Right hindlimb (tissue), 1 donor: ENCODE results near the gene TMEM45A.
"Not testable (repeated sequence)": the region's sequence is repeated elsewhere in the genome, so short reads cannot be mapped to it uniquely, and the experiment has no call there.

Source experiments
- DNase-seq: peaks from one replicate; pipeline ENCODE4 v3.0.0-alpha.2; 2018

The TMEM45A gene

GRCh38 chr3:100486808-100487207, 5.6 kb upstream of the TMEM45A start:
- no peak for DNase-seq

GRCh38 chr3:100489118-100489517, 3.3 kb upstream of the TMEM45A start:
- DNase-seq: no peak

GRCh38 chr3:100496711-100497261, 4.4 kb downstream of the TMEM45A start:
- no peak for DNase-seq

- DNase-seq: no peak
These were observed 7.2 kb downstream of the TMEM45A start for GRCh38 chr3:100499651-100500050.

- no peak for DNase-seq
These were observed 8.0 kb downstream of the TMEM45A start for GRCh38 chr3:100500320-100500880.

- DNase-seq: no peak
These were observed 11.0 kb downstream of the TMEM45A start for GRCh38 chr3:100503448-100503847.

DNA sequence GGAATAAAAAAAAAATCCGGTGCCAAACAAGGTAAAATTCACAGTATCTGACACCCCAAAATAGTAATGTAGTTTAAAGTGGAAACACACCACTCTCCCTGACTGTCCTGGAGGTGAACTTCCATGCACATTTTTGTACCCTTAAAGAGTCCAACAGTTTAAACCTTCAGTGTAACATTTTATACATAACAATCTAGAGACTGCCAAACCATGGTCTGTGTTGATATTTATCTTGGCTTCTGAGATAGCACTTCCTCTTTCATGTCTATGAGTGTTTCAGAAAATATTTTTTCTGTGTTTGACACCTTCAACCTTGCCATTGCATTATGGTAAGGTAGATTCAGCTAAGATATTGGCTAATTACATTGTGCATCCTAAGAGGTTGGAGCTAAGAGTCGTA, 13.9 kb downstream of the TMEM45A start:
- no peak for DNase-seq

- not testable (repeated sequence) for DNase-seq
These were observed 17.4 kb downstream of the TMEM45A start for GRCh38 chr3:100509818-100510217.

- no peak for DNase-seq
These were observed 23.8 kb downstream of the TMEM45A start for GRCh38 chr3:100516232-100516631.

GRCh38 chr3:100516838-100517237, 24.4 kb downstream of the TMEM45A start:
- no peak for DNase-seq

DNA sequence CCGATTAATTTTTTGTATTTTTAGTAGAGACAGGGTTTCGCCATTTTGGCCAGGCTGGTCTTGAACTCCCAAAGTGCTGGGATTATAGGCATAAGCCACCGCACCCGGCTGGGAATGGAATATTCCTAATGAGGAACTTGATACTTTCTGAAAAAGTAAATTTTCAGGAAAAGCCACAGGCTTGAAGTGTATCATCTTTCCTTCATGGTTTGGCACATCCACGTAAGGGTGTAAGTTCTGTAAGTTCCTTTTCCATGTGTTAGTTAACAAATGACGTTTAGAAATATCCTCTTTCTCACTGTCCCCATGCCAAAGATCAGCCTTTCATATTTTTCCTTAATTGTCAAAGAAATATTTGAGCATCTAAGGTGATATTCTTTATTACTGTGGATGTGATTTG, 24.9 kb downstream of the TMEM45A start:
- no peak for DNase-seq

GRCh38 chr3:100518244-100518643, 25.8 kb downstream of the TMEM45A start:
- no peak for DNase-seq

DNA sequence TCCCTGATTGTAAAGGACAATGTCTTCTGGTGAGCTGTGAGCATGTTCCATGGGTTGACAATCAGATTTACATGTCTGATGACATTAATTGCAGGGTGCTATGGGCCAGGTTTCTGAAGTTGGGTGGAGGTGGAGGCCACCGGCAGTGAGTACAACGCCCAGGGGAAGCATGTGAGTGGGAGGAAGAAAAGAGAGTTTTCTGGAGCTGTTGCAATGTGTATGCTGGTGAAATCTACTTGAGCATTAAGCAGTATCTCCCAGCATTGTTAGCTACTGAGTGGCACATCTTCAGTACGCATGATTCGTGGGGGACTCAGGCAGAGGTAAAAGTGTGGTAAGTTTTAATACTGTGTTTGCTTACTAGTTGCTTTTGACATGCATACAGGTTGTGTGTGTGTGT, 26.6 kb downstream of the TMEM45A start:
- DNase-seq: no peak

DNA sequence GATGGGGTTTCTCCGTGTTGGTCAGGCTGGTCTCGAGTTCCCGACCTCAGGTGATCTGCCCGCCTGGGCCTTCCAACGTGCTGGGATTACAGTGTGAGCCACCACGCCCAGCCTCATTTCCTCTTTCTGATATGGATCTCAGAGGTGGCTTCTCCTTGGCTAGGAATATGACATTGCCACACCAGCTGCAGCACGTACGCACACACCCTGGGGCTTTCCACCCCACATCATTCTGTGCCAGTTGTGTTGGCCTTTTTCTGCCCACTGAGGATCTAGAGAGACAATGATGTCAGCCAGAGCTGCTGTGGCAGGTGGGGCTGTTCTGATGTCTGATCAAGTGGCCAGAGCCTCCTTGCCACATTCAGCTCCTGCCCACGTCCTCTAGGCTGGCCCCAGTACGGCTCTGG, 29.0 kb downstream of the TMEM45A start:
- DNase-seq: no peak

DNA sequence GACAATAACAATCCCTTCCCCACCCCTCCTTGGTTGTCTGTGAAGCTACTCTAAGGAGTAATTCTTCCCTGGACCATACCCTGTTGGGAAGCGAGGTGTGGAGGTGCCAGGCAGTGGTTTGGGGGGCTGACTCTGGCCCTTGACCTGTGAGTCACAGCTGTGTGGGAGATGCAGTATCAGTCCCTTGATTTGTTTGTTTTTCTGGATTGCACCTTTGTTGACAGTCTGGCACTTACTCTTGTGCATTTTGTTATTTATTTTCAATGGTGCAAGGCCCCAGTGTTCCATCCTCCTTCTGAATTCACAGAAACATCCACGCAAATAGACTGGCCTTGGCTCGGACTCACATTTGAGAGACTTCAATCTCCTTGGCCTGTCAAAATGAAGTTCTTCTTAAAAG, 29.7 kb downstream of the TMEM45A start:
- DNase-seq: no peak

DNA sequence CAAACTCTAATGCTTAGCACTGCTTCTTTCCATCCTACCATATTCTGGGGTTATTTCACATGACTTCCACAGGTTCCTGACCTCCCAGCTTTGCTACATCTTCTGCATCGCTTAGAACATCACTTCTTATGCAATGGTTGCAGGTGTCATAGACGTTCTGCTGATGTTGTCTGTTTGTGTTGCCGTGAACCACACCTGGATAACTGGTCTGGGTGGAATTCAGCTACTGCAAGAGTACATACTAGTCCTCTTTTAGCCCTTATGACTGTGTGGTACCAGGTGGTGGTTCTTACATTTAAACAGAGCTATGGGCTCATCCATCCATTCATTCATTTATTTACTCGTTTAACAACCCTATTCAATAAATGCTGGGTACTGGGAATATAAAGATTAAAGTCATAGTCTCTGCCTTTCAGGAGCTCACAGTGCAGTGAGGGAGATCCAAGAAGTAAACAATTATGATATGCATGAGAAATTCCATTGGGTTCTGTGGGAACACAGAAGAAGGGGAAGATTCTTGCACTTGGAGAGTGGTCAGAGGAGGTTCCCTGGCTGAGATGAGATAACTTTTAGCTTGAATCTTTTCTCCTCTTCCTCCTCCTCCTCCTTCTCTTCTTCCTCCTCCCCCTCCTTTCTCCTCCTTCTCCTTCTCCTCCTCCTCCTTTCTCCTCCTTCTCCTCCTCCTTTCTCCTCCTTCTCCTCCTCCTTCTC, 30.8 kb downstream of the TMEM45A start:
- no peak for DNase-seq

DNA sequence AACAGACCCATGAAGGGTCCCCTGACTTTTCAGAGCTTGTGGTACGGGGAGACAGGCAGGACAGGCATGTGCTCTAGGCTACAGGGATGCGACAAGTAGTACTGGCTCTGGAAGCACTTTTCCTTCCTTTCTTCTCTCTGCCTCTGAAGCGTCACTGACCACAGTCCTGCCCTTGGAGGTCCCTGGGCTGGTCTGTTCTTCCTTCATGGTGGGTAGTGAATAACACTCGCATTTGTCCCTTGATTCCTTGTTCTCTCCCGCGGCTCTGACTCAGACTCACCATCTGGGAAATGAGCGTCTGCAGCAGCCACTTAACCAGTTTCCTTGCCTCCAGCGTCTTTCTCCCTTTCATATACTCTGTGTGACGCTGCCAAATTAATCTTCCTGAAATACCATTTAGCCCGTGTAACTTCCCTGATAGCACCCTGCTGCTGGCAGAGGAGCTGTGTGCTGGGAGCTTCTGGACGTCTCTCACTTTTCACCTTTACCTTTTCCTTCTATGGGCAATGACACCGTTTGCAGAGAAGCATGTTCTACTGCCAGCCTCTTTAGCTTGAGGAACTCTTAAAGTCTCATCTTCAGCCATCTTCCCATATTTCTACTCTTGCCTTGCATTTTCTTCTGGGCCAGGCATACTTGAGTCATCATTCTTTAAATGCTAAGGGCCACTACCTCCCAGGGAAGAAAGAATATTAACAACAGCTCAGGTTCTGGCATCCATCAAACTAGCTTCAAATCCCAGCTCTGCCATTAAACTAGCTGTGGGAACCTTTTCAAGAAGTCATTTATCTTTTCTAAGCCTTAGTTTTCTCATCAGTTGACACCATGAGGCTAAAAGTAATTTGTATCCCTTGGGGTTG, 33.6 kb downstream of the TMEM45A start:
- no peak for DNase-seq

DNA sequence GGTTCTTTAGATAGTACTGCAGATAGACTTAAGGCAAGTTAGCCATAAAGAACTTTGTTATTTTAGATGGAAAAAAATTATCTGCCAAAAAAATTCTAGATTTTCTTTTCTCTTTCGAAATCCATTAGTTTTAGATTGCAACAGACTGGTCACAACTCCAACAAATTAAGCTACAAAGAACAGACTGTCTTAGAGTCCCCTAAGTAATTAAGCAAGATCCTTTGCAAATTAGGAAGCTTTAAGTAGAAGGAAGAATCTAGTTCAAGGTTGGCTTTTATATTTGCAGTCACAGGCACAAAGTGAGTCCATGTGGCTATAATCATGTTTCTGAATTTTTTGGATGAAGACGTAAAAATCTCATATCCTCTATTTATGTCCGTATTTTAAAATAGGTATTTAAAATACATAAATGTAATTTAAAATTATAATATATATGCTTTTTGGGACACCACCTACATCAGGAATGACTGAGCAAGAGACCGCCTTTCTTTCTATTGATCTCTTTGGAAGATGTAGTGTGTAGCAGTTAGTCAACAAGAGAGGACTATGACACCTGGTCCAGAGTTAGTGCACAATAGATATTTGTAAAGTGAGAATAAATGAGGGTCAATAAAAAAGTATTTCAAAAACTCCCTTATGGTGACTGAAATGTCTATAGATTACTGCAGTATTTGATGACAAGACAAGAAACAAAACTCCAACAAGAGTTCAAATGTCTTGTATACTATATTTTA, 34.4 kb downstream of the TMEM45A start:
- DNase-seq: no peak

DNA sequence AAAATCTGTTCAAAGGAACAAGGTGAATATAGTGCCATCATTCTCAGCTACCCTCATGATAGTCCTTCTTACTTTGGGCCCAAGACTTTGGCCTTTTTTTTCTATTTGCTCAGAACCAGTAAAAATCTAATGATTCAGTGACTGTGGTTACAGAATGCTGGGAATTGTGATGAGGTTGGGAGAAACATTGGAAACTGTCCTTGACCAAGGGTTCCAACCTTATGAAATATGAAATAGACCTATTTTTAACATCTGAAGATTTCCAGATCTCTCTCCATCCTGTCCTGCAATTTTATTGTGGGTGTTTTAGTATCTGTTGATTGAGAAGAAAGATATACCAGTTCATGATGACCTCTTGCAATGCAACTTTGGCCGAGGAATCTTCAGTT, 34.9 kb downstream of the TMEM45A start:
- DNase-seq: no peak

GRCh38 chr3:100531093-100531492, 38.7 kb downstream of the TMEM45A start:
- no peak for DNase-seq

DNA sequence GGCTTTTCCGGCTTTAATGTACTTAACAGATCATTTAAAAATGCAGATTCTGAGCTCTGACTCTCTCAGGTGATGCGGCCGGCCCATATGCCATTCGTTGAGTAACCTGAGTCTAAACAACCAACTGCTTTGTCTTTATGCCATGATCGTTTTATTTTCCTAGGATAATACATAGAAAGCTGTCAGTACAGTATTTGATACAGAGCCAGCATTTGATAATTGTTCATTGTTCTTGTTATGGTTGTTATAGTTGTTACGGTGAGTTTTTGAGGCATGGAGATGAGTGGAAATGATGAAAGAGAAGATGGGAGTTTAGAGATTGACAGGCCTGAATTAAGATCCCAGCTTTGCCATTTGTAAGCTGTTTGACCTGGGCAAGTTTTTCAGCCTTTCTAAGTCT, 40.0 kb downstream of the TMEM45A start:
- no peak for DNase-seq

GRCh38 chr3:100533176-100533575, 40.8 kb downstream of the TMEM45A start:
- DNase-seq: no peak

GRCh38 chr3:100535610-100535943, 43.2 kb downstream of the TMEM45A start:
- DNase-seq: no peak
